Small intestine (tissue), 7 donors: ENCODE results near the gene KIZ. TPM values are rescaled to one million over a fixed set of nuclear protein-coding genes. Genes with fewer than 3 reads are reported as not detected.
"Not testable (repeated sequence)": the region's sequence is repeated elsewhere in the genome, so short reads cannot be mapped to it uniquely, and the experiment has no call there.

Experiments
- DNase-seq, 2 donors: peaks; one replicate each; pipeline versions ENCODE4 v3.0.0 to v3.0.0-alpha.2; 2013
- FAIRE-seq: peaks from 2 replicates; lab custom pipeline; 2012; peaks lifted over from hg19 to GRCh38; lab: Jason Lieb, UNC
- H3K27ac ChIP-seq, 3 donors: one replicate each; pipeline ENCODE4 v1.5.1; 2013; ENCODE audit warnings: low read length in 2 of 3, mild to moderate bottlenecking in 2 of 3, control low read depth in 1 of 3, inconsistent platforms in 1 of 3, low read depth in 1 of 3, moderate library complexity in 1 of 3
- H3K27me3 ChIP-seq, 3 donors: one replicate each; pipeline ENCODE4 v1.6.1; 2013; ENCODE audit warnings: low read length in 3 of 3, inconsistent platforms in 1 of 3; ENCODE audit not compliant: control insufficient read depth in 3 of 3, insufficient read depth in 3 of 3
- H3K36me3 ChIP-seq, 3 donors: one replicate each; pipeline ENCODE4 v1.6.1; 2013; ENCODE audit warnings: low read length in 3 of 3, inconsistent platforms in 1 of 3, low read depth in 1 of 3, mild to moderate bottlenecking in 1 of 3, moderate library complexity in 1 of 3; ENCODE audit not compliant: control insufficient read depth in 3 of 3, insufficient read depth in 2 of 3
- H3K4me1 ChIP-seq, 3 donors: one replicate each; pipeline ENCODE4 v1.6.1; 2013; ENCODE audit warnings: low read length in 2 of 3, inconsistent platforms in 1 of 3, low read depth in 1 of 3, mild to moderate bottlenecking in 1 of 3, moderate library complexity in 1 of 3; ENCODE audit not compliant: control insufficient read depth in 3 of 3, insufficient read depth in 2 of 3
- H3K4me3 ChIP-seq, 3 donors: one replicate each; pipeline ENCODE4 v1.5.1; 2013; ENCODE audit warnings: low read length in 3 of 3, control low read depth in 1 of 3, inconsistent platforms in 1 of 3, low read depth in 1 of 3, mild to moderate bottlenecking in 1 of 3, moderate library complexity in 1 of 3
- H3K9me3 ChIP-seq, 2 donors: one replicate each; pipeline ENCODE4 v1.6.1; 2013; ENCODE audit warnings: low read depth in 1 of 2, low read length in 1 of 2; ENCODE audit not compliant: control insufficient read depth in 2 of 2, insufficient read depth in 1 of 2
- WGBS, 3 donors: extraction: QIAGEN DNeasy Blood & Tissue Kit; methylation state at CpG; one replicate each; pipeline ENCODE4 v1.1.7; 2013; 5-methylcytosine and 5-hydroxymethylcytosine counted together
- polyA plus RNA-seq, 4 donors: library from polyadenylated mRNA; stranded (reverse) in 3 of 4; unstranded in 1 of 4; fragments of 200-250 nt in 3 of 4; fragments of 120-200 nt in 1 of 4; gene quantifications; one replicate each; pipeline versions ENCODE4 v1.2.1 to v1.2.3, GENCODE V29; 2013
- donor health status: healthy with polysubstance abuse.
- donor health status: control.
- donor health status: control.
- donor health status: Bipolar disorder and iron deficiency.
- donor health status: healthy.

The KIZ gene
- polyA plus RNA-seq, 4 donors = 11.7 to 38.4 (median 20.1) TPM

GRCh38 chr20:21243811-21244210 is 117.9 kb downstream of the KIZ start:
- peaks cover 6 to 10% (median 6%) of the 10 kb centered on the region in 3 donors for H3K36me3 ChIP-seq
- WGBS, 3 donors = 92 to 94% (median 93%) methylated on average over 12 of the region's 12 CpGs
- no peak for FAIRE-seq

GRCh38 chr20:21244808-21245207 is 118.9 kb downstream of the KIZ start:
- Histone ChIP-seq H3K27me3 (no peaks in the 10 kb centered on the region), H3K4me1 (no peaks in the 10 kb centered on the region), H3K36me3 (peaks cover 4 to 10% (median 6%) of the 10 kb centered on the region in 3 donors), H3K9me3 (no peaks in the 10 kb centered on the region), H3K4me3 (no peak overlapping the region), H3K27ac (no peak overlapping the region)
- 92 to 96% (median 95%) methylated on average over 3 of the region's 3 CpGs for WGBS, 3 donors
- DNase-seq = no peak
- FAIRE-seq = no peak

More at GRCh38 chr20:21243811-21244210, 117.9 kb downstream of the KIZ start:
- Histone ChIP-seq H3K27ac (no peak overlapping the region), H3K4me3 (no peak overlapping the region), H3K27me3 (no peaks in the 10 kb centered on the region), H3K4me1 (no peaks in the 10 kb centered on the region), H3K9me3 (no peaks in the 10 kb centered on the region)
- DNase-seq = no peak

GRCh38 chr20:21246161-21246560 is 120.3 kb downstream of the KIZ start:
- 93 to 97% (median 94%) methylated on average over 3 of the region's 3 CpGs for WGBS, 3 donors
- no peak for FAIRE-seq

GRCh38 chr20:21247603-21248095 is 121.8 kb downstream of the KIZ start:
- H3K4me1 ChIP-seq, H3K27ac ChIP-seq, DNase-seq, H3K4me3 ChIP-seq, H3K27me3 ChIP-seq, H3K9me3 ChIP-seq, FAIRE-seq: not testable (repeated sequence)
- H3K36me3 ChIP-seq = peaks cover 4 to 10% (median 6%) of the 10 kb centered on the region in 3 donors
- 79 to 96% (median 82%) methylated on average over 8 of the region's 8 CpGs for WGBS, 3 donors

More at GRCh38 chr20:21246161-21246560, 120.3 kb downstream of the KIZ start:
- Histone ChIP-seq H3K36me3 (peaks cover 4 to 10% (median 6%) of the 10 kb centered on the region in 3 donors), H3K27me3 (no peaks in the 10 kb centered on the region), H3K27ac (no peak overlapping the region), H3K9me3 (no peaks in the 10 kb centered on the region), H3K4me3 (no peak overlapping the region), H3K4me1 (no peaks in the 10 kb centered on the region)
- DNase-seq = no peak

- Histone ChIP-seq H3K36me3 (no peaks in the 10 kb centered on the region), H3K4me1 (no peaks in the 10 kb centered on the region), H3K4me3 (no peak overlapping the region), H3K9me3 (no peaks in the 10 kb centered on the region), H3K27ac (no peak overlapping the region), H3K27me3 (no peaks in the 10 kb centered on the region)
- DNase-seq (no peak), FAIRE-seq (no peak)
- 50 to 66% (median 66%) methylated on average over 6 of the region's 6 CpGs for WGBS, 3 donors
Observed at GRCh38 chr20:21251278-21251677, 125.4 kb downstream of the KIZ start.

- H3K27me3 ChIP-seq = no peaks in the 10 kb centered on the region
- 55 to 62% (median 61%) methylated on average over 3 of the region's 3 CpGs for WGBS, 3 donors
- H3K4me1 ChIP-seq = no peaks in the 10 kb centered on the region
- DNase-seq (no peak), FAIRE-seq (no peak)
- no peaks in the 10 kb centered on the region for H3K9me3 ChIP-seq
- no peak overlapping the region for H3K4me3 ChIP-seq
- H3K27ac ChIP-seq = no peak overlapping the region
- no peaks in the 10 kb centered on the region for H3K36me3 ChIP-seq
Observed at GRCh38 chr20:21257192-21257591, 131.3 kb downstream of the KIZ start.

GRCh38 chr20:21258411-21258810 is 132.5 kb downstream of the KIZ start:
- Histone ChIP-seq H3K4me3 (no peak overlapping the region), H3K27ac (no peak overlapping the region), H3K27me3 (peaks cover 0 to 2% (median 0%) of the 10 kb centered on the region in 3 donors), H3K4me1 (no peaks in the 10 kb centered on the region), H3K9me3 (no peaks in the 10 kb centered on the region), H3K36me3 (no peaks in the 10 kb centered on the region)
- WGBS, 3 donors = 85 to 92% (median 90%) methylated on average over 6 of the region's 6 CpGs
- DNase-seq = no peak
- no peak for FAIRE-seq

GRCh38 chr20:21259346-21259745 is 133.5 kb downstream of the KIZ start:
- 81 to 85% (median 84%) methylated on average over 8 of the region's 8 CpGs for WGBS, 3 donors
- FAIRE-seq = no peak

GRCh38 chr20:21262812-21263211 is 136.9 kb downstream of the KIZ start:
- 70 to 78% (median 72%) methylated on average over 2 of the region's 2 CpGs for WGBS, 3 donors
- Histone ChIP-seq H3K27me3 (peaks cover 0 to 2% (median 0%) of the 10 kb centered on the region in 3 donors), H3K4me1 (no peaks in the 10 kb centered on the region), H3K36me3 (no peaks in the 10 kb centered on the region), H3K27ac (no peak overlapping the region), H3K9me3 (no peaks in the 10 kb centered on the region), H3K4me3 (no peak overlapping the region)
- FAIRE-seq = no peak
- DNase-seq = no peak

More at GRCh38 chr20:21259346-21259745, 133.5 kb downstream of the KIZ start:
- DNase-seq = no peak
- no peaks in the 10 kb centered on the region for H3K4me1 ChIP-seq
- H3K9me3 ChIP-seq = no peaks in the 10 kb centered on the region
- H3K27me3 ChIP-seq = peaks cover 0 to 2% (median 0%) of the 10 kb centered on the region in 3 donors
- no peaks in the 10 kb centered on the region for H3K36me3 ChIP-seq
- no peak overlapping the region for H3K4me3 ChIP-seq
- H3K27ac ChIP-seq = no peak overlapping the region
